Measurements from ENCODE around the gene GIMAP5. TPM values are rescaled to one million over a fixed set of nuclear protein-coding genes. Genes with fewer than 3 reads are reported as not detected.
A peak's percentile ranks its signal among the peaks of the same experiment; 100 is the strongest.
"Not testable (repeated sequence)": the region's sequence is repeated elsewhere in the genome, so short reads cannot be mapped to it uniquely, and the experiment has no call there.

Gene GIMAP5
- total RNA-seq, 1 donor from 2014 or later = 21.4 TPM

- H3K4me1 ChIP-seq (ENCODE audit: control insufficient read depth in 3 of 3, insufficient read depth in 3 of 3, low read length in 3 of 3) = peaks cover 0 to 7% (median 5%) of the 10 kb centered on the region in 3 donors
Measured at GRCh38 chr7:150756166-150756565, 18.9 kb downstream of the GIMAP5 start.

DNA sequence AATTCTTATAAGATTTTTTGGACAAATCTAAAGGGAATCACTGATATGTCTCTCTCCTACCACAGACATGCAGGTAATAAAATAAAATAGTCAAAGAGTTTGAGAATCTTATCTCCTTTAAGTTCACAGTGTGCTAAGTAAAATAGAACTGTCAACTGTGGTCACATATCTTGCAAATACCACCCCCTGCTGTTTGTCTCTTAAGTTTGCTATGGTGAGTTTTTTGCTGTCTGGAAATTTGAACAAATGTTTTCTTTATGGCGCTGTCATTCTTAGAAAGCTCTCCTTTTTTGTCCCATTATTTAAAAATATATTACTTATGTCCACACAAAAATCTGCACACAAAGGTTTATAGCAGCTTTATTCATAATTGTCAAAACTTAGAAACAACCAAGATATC, 19.6 kb downstream of the GIMAP5 start:
- Histone ChIP-seq H3K36me3 (ENCODE audit: control insufficient read depth in 3 of 3, insufficient read depth in 3 of 3, low read length in 3 of 3) (no peaks in the 10 kb centered on the region), H3K27ac (ENCODE audit: low read depth, low read length) (no peak overlapping the region), H3K9me3 (ENCODE audit: control insufficient read depth in 3 of 3, low read length in 3 of 3) (no peaks in the 10 kb centered on the region), H3K4me3 (ENCODE audit: low read length in 3 of 3) (no peak overlapping the region), H3K27me3 (ENCODE audit: control insufficient read depth in 3 of 3, insufficient read depth in 3 of 3, low read length in 3 of 3) (no peaks in the 10 kb centered on the region), H3K9ac (ENCODE audit: low read depth in 1 of 3, low read length in 3 of 3) (no peak overlapping the region), H3K4me1 (ENCODE audit: control insufficient read depth in 3 of 3, insufficient read depth in 3 of 3, low read length in 3 of 3) (peaks cover 0 to 7% (median 5%) of the 10 kb centered on the region in 3 donors)

More at GRCh38 chr7:150756166-150756565, 18.9 kb downstream of the GIMAP5 start:
- no peak overlapping the region for H3K4me3 ChIP-seq (ENCODE audit: low read length in 3 of 3)
- peak overlapping the region; percentile 68 for H3K27ac ChIP-seq (ENCODE audit: low read depth, low read length)
- no peak overlapping the region for H3K9ac ChIP-seq (ENCODE audit: low read depth in 1 of 3, low read length in 3 of 3)
- H3K9me3 ChIP-seq (ENCODE audit: control insufficient read depth in 3 of 3, low read length in 3 of 3) = no peaks in the 10 kb centered on the region
- H3K36me3 ChIP-seq (ENCODE audit: control insufficient read depth in 3 of 3, insufficient read depth in 3 of 3, low read length in 3 of 3) = no peaks in the 10 kb centered on the region
- H3K27me3 ChIP-seq (ENCODE audit: control insufficient read depth in 3 of 3, insufficient read depth in 3 of 3, low read length in 3 of 3) = no peaks in the 10 kb centered on the region

DNA sequence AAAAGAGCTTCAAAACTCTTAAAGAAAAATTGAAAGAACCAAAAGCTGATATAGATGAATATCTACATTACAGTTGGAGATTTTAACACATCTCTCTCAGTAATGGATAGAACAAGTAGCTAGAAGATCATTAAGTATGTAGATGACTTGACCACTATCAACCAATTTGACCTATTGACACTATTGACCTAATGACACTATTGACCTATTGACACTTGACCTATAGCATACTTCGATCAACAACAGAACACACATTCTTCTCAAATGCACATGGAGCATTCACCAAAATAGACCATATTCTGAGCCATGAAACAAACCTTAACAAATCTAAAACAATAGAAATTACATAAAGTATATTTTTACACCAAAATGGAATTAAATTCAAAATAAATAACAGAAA, 22.3 kb downstream of the GIMAP5 start:
- Histone ChIP-seq H3K4me3 (ENCODE audit: low read length in 3 of 3) (no peak overlapping the region), H3K4me1 (ENCODE audit: control insufficient read depth in 3 of 3, insufficient read depth in 3 of 3, low read length in 3 of 3) (peaks cover 0 to 2% (median 0%) of the 10 kb centered on the region in 3 donors), H3K9ac (ENCODE audit: low read depth in 1 of 3, low read length in 3 of 3) (no peak overlapping the region), H3K27ac (ENCODE audit: low read depth, low read length) (no peak overlapping the region), H3K9me3 (ENCODE audit: control insufficient read depth in 3 of 3, low read length in 3 of 3) (no peaks in the 10 kb centered on the region), H3K36me3 (ENCODE audit: control insufficient read depth in 3 of 3, insufficient read depth in 3 of 3, low read length in 3 of 3) (no peaks in the 10 kb centered on the region), H3K27me3 (ENCODE audit: control insufficient read depth in 3 of 3, insufficient read depth in 3 of 3, low read length in 3 of 3) (no peaks in the 10 kb centered on the region)

- no peak overlapping the region for H3K27ac ChIP-seq (ENCODE audit: low read depth, low read length)
Measured at GRCh38 chr7:150766334-150766709, 29.1 kb downstream of the GIMAP5 start.

GRCh38 chr7:150769768-150770167, 32.5 kb downstream of the GIMAP5 start:
- Histone ChIP-seq H3K9me3 (ENCODE audit: control insufficient read depth in 3 of 3, low read length in 3 of 3) (no peaks in the 10 kb centered on the region), H3K27ac (ENCODE audit: low read depth, low read length) (no peak overlapping the region), H3K4me3 (ENCODE audit: low read length in 3 of 3) (no peak overlapping the region), H3K27me3 (ENCODE audit: control insufficient read depth in 3 of 3, insufficient read depth in 3 of 3, low read length in 3 of 3) (no peaks in the 10 kb centered on the region), H3K9ac (ENCODE audit: low read depth in 1 of 3, low read length in 3 of 3) (no peak overlapping the region), H3K4me1 (ENCODE audit: control insufficient read depth in 3 of 3, insufficient read depth in 3 of 3, low read length in 3 of 3) (no peaks in the 10 kb centered on the region), H3K36me3 (ENCODE audit: control insufficient read depth in 3 of 3, insufficient read depth in 3 of 3, low read length in 3 of 3) (no peaks in the 10 kb centered on the region)

More at GRCh38 chr7:150766334-150766709, 29.1 kb downstream of the GIMAP5 start:
- Histone ChIP-seq H3K36me3 (ENCODE audit: control insufficient read depth in 3 of 3, insufficient read depth in 3 of 3, low read length in 3 of 3) (no peaks in the 10 kb centered on the region), H3K27me3 (ENCODE audit: control insufficient read depth in 3 of 3, insufficient read depth in 3 of 3, low read length in 3 of 3) (no peaks in the 10 kb centered on the region), H3K4me3 (ENCODE audit: low read length in 3 of 3) (no peak overlapping the region), H3K4me1 (ENCODE audit: control insufficient read depth in 3 of 3, insufficient read depth in 3 of 3, low read length in 3 of 3) (no peaks in the 10 kb centered on the region), H3K9ac (ENCODE audit: low read depth in 1 of 3, low read length in 3 of 3) (no peak overlapping the region), H3K9me3 (ENCODE audit: control insufficient read depth in 3 of 3, low read length in 3 of 3) (no peaks in the 10 kb centered on the region)

- H3K27me3 ChIP-seq (ENCODE audit: control insufficient read depth in 3 of 3, insufficient read depth in 3 of 3, low read length in 3 of 3); H3K9ac ChIP-seq (ENCODE audit: low read depth in 1 of 3, low read length in 3 of 3); H3K27ac ChIP-seq (ENCODE audit: low read depth, low read length): not testable (repeated sequence)
Measured at GRCh38 chr7:150774131-150774530, 36.9 kb downstream of the GIMAP5 start.

GRCh38 chr7:150778014-150778737, 41.0 kb downstream of the GIMAP5 start:
- H3K4me3 ChIP-seq (ENCODE audit: low read length in 3 of 3) = no peak overlapping the region
- no peak overlapping the region for H3K27ac ChIP-seq (ENCODE audit: low read depth, low read length)
- no peak overlapping the region for H3K9ac ChIP-seq (ENCODE audit: low read depth in 1 of 3, low read length in 3 of 3)
- no peaks in the 10 kb centered on the region for H3K4me1 ChIP-seq (ENCODE audit: control insufficient read depth in 3 of 3, insufficient read depth in 3 of 3, low read length in 3 of 3)
- H3K9me3 ChIP-seq (ENCODE audit: control insufficient read depth in 3 of 3, low read length in 3 of 3) = no peaks in the 10 kb centered on the region
- H3K36me3 ChIP-seq (ENCODE audit: control insufficient read depth in 3 of 3, insufficient read depth in 3 of 3, low read length in 3 of 3) = no peaks in the 10 kb centered on the region
- H3K27me3 ChIP-seq (ENCODE audit: control insufficient read depth in 3 of 3, insufficient read depth in 3 of 3, low read length in 3 of 3) = no peaks in the 10 kb centered on the region

More at GRCh38 chr7:150774131-150774530, 36.9 kb downstream of the GIMAP5 start:
- H3K36me3 ChIP-seq (ENCODE audit: control insufficient read depth in 3 of 3, insufficient read depth in 3 of 3, low read length in 3 of 3); H3K4me3 ChIP-seq (ENCODE audit: low read length in 3 of 3); H3K4me1 ChIP-seq (ENCODE audit: control insufficient read depth in 3 of 3, insufficient read depth in 3 of 3, low read length in 3 of 3); H3K9me3 ChIP-seq (ENCODE audit: control insufficient read depth in 3 of 3, low read length in 3 of 3): not testable (repeated sequence)

- H3K4me1 ChIP-seq (ENCODE audit: control insufficient read depth in 3 of 3, insufficient read depth in 3 of 3, low read length in 3 of 3) = no peaks in the 10 kb centered on the region
- H3K27me3 ChIP-seq (ENCODE audit: control insufficient read depth in 3 of 3, insufficient read depth in 3 of 3, low read length in 3 of 3) = no peaks in the 10 kb centered on the region
- no peak overlapping the region for H3K4me3 ChIP-seq (ENCODE audit: low read length in 3 of 3)
- no peak overlapping the region for H3K27ac ChIP-seq (ENCODE audit: low read depth, low read length)
- H3K9ac ChIP-seq (ENCODE audit: low read depth in 1 of 3, low read length in 3 of 3) = no peak overlapping the region
- no peaks in the 10 kb centered on the region for H3K36me3 ChIP-seq (ENCODE audit: control insufficient read depth in 3 of 3, insufficient read depth in 3 of 3, low read length in 3 of 3)
- no peaks in the 10 kb centered on the region for H3K9me3 ChIP-seq (ENCODE audit: control insufficient read depth in 3 of 3, low read length in 3 of 3)
Measured at GRCh38 chr7:150778738-150779301, 41.6 kb downstream of the GIMAP5 start.

DNA sequence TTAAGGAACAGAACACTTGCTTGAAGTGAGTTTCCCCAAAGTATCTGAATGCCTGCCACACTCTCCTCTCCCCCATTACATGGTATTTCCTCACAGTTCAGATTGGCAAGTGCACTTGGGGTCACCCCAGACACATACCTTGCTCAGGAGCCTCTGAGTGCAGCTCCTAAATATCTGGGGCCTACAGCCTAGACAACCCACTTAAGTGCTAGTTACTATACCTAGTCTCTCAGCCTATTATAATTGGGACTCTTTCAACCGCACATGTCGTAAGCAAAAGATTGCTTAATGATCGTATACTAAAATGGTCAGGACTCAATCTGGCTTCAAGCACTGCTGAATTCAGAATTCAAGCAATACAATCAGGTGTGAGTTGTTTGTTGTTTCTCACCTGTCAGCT, 43.1 kb downstream of the GIMAP5 start:
- no peaks in the 10 kb centered on the region for H3K36me3 ChIP-seq (ENCODE audit: control insufficient read depth in 3 of 3, insufficient read depth in 3 of 3, low read length in 3 of 3)
- no peak overlapping the region for H3K4me3 ChIP-seq (ENCODE audit: low read length in 3 of 3)
- H3K4me1 ChIP-seq (ENCODE audit: control insufficient read depth in 3 of 3, insufficient read depth in 3 of 3, low read length in 3 of 3) = peaks cover 0 to 6% (median 5%) of the 10 kb centered on the region in 3 donors
- H3K9me3 ChIP-seq (ENCODE audit: control insufficient read depth in 3 of 3, low read length in 3 of 3) = no peaks in the 10 kb centered on the region
- H3K27me3 ChIP-seq (ENCODE audit: control insufficient read depth in 3 of 3, insufficient read depth in 3 of 3, low read length in 3 of 3) = no peaks in the 10 kb centered on the region
- H3K27ac ChIP-seq (ENCODE audit: low read depth, low read length) = no peak overlapping the region
- H3K9ac ChIP-seq (ENCODE audit: low read depth in 1 of 3, low read length in 3 of 3) = no peak overlapping the region

GRCh38 chr7:150781103-150781502, 43.9 kb downstream of the GIMAP5 start:
- H3K36me3 ChIP-seq (ENCODE audit: control insufficient read depth in 3 of 3, insufficient read depth in 3 of 3, low read length in 3 of 3) = no peaks in the 10 kb centered on the region
- peaks cover 0 to 10% (median 5%) of the 10 kb centered on the region in 3 donors for H3K4me1 ChIP-seq (ENCODE audit: control insufficient read depth in 3 of 3, insufficient read depth in 3 of 3, low read length in 3 of 3)
- no peak overlapping the region for H3K27ac ChIP-seq (ENCODE audit: low read depth, low read length)
- no peak overlapping the region for H3K4me3 ChIP-seq (ENCODE audit: low read length in 3 of 3)
- no peaks in the 10 kb centered on the region for H3K9me3 ChIP-seq (ENCODE audit: control insufficient read depth in 3 of 3, low read length in 3 of 3)
- no peaks in the 10 kb centered on the region for H3K27me3 ChIP-seq (ENCODE audit: control insufficient read depth in 3 of 3, insufficient read depth in 3 of 3, low read length in 3 of 3)
- no peak overlapping the region for H3K9ac ChIP-seq (ENCODE audit: low read depth in 1 of 3, low read length in 3 of 3)

Measured in skeletal muscle tissue (tissue), 4 donors.